ENCODE results near the gene CTSF.

Gene CTSF

GRCh38 chr11:66523611-66524010, 44.8 kb downstream of the CTSF start:
- CTCF ChIA-PET = no interaction called here
- DNase-seq (ENCODE audit: extremely low spot score) = no peak
- TF ChIP-seq ELF4 (IDR thresholded peaks at IDR 0.05) (no peak), SUZ12 (IDR thresholded peaks at IDR 0.05) (no peak), ZNF384 (IDR thresholded peaks at IDR 0.05) (no peak)
- POLR2A ChIA-PET = no interaction called here
